Lower lobe of right lung (tissue), 2 donors: ENCODE measurements around the gene TSPAN8. TPM values are rescaled to one million over a fixed set of nuclear protein-coding genes. Genes with fewer than 3 reads are reported as not detected.
"Not testable (repeated sequence)": the region's sequence is repeated elsewhere in the genome, so short reads cannot be mapped to it uniquely, and the experiment has no call there.

ENCODE experiments used
- ATAC-seq, 2 donors: fragments of 200-7000 bp; cut with Tn5 transposase; one replicate each; pipeline ENCODE4 v1.9.1; 2020 to 2022; ENCODE audit warnings: mild to moderate bottlenecking in 2 of 2, moderate library complexity in 2 of 2
- DNase-seq: peaks from one replicate; pipeline ENCODE4 v3.0.0-alpha.2; 2020
- H3K27ac ChIP-seq: fragments of 200-600 bp; one replicate; pipeline ENCODE4 v1.8.0; 2022
- H3K27me3 ChIP-seq: fragments of 200-600 bp; one replicate; pipeline ENCODE4 v1.8.0; 2022; ENCODE audit warnings: low read depth
- H3K36me3 ChIP-seq: fragments of 200-600 bp; one replicate; pipeline ENCODE4 v1.8.0; 2022; ENCODE audit warnings: mild to moderate bottlenecking
- H3K4me1 ChIP-seq: fragments of 200-600 bp; one replicate; pipeline ENCODE4 v1.8.0; 2022
- H3K4me3 ChIP-seq: fragments of 200-600 bp; one replicate; pipeline ENCODE4 v1.8.0; 2022; ENCODE audit warnings: mild to moderate bottlenecking
- H3K9me3 ChIP-seq: fragments of 200-600 bp; one replicate; pipeline ENCODE4 v1.8.0; 2022
- CTCF ChIP-seq: fragments of 200-600 bp; IDR thresholded peaks from one replicate; pipeline ENCODE4 v1.8.0; 2022; ENCODE audit warnings: antibody characterized with exemption, mild to moderate bottlenecking
- intact Hi-C: fragments of 100-400 bp; cut with DNase I; formaldehyde crosslinking; loops from one replicate; pipeline ENCODE4 v1.11.0; 2022
- total RNA-seq: library from RNA; stranded (reverse); fragmentation: NEBNext Ultra II Directional; extraction: Animal tissue kit (Norgen Biotek cat#: 25700); gene quantifications from one replicate; pipeline ENCODE4 v1.2.1, GENCODE V29; 2021
- donor health status: DM: no; HTN: yes; CAD: no; lungs with severe emphysema.

TSPAN8 gene
- total RNA-seq, 1 donor from 2014 or later: 15.3 TPM

DNA sequence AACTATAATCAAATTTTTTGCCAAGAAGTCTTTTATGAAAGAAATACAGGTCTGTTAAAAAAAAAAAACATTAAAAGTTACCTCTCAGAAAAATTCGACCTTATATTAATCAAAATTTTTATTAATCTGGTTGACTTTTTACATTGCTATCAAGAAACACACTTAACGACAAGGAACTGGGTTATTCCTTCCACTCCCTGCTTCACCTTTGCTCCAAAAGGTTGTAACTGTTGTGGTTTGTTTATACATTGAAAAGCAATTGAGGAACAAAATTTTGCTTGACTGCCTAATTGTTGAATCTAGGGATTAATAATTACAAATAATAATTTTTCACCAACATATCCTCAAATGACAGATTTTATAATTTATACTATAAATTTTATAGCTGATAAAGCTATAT lies 28.4 kb downstream of the TSPAN8 start:
- DNase-seq: no peak
- intact Hi-C loops: no loop called here
- no peaks in the 10 kb centered on the region for H3K27me3 ChIP-seq
- no peak overlapping the region for H3K27ac ChIP-seq
- no peak overlapping the region for H3K4me3 ChIP-seq
- no peak for TF ChIP-seq CTCF
- no peaks in the 10 kb centered on the region for H3K9me3 ChIP-seq
- no peak for ATAC-seq
- H3K4me1 ChIP-seq: peaks cover 11% of the 10 kb centered on the region
- no peaks in the 10 kb centered on the region for H3K36me3 ChIP-seq

DNA sequence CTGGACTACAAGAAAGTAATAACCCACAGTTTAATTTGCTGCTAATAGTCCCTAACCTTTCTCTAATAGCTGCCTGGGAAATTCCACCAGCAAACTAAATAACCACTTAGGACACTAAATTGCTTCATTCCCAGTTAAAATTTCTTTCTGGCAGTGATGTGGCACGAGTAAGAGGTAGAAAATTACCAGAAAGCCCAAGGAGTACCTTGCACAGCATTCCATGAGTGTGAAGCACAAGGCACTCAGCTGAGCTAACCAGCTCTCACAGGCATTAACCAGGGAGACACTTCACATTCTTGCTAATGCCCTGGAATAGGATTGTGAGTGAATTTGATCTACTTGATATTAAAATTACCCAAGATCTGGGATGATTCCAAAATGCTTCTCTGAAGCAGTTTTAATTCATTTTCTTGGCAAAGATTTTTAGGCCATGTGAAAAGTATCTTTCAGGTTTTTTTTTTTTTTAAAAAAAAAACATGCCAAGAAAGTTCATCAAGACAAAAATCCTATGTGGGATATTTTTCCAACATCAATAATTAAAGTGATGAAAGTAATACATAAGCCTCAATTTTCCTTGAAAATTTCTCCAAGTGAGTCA lies 29.5 kb downstream of the TSPAN8 start:
- no peaks in the 10 kb centered on the region for H3K27me3 ChIP-seq
- H3K4me1 ChIP-seq: peaks cover 6% of the 10 kb centered on the region
- intact Hi-C loops: no loop called here
- DNase-seq (no peak), ATAC-seq (peak; percentile 95 to 99)
- H3K27ac ChIP-seq: no peak overlapping the region
- TF ChIP-seq CTCF: no peak
- no peaks in the 10 kb centered on the region for H3K36me3 ChIP-seq
- H3K4me3 ChIP-seq: no peak overlapping the region
- H3K9me3 ChIP-seq: no peaks in the 10 kb centered on the region

DNA sequence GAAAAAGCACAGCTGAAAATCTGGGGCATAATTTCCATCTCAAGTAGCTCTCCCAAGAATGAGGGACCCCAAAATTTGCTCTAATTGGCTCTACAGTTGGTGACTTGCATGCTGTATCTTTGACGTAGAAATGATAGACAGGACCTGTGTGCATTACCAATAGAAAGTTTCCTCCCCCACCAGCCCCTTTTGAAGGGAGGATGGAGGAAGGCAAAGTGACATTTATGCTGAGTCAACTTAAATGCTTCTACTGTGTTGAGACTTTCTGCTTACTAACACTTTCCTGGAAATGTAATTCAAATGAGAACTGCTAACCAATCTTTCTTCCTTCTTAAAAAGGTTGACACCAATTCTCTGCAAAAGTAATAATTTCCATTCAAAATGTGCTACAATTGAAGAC lies 31.9 kb downstream of the TSPAN8 start:
- Histone ChIP-seq H3K27ac (no peak overlapping the region), H3K4me1 (peaks cover 6% of the 10 kb centered on the region), H3K27me3 (no peaks in the 10 kb centered on the region), H3K9me3 (no peaks in the 10 kb centered on the region), H3K4me3 (no peak overlapping the region), H3K36me3 (no peaks in the 10 kb centered on the region)
- intact Hi-C loops: no loop called here
- ATAC-seq (no peak), DNase-seq (no peak)
- no peak for TF ChIP-seq CTCF

DNA sequence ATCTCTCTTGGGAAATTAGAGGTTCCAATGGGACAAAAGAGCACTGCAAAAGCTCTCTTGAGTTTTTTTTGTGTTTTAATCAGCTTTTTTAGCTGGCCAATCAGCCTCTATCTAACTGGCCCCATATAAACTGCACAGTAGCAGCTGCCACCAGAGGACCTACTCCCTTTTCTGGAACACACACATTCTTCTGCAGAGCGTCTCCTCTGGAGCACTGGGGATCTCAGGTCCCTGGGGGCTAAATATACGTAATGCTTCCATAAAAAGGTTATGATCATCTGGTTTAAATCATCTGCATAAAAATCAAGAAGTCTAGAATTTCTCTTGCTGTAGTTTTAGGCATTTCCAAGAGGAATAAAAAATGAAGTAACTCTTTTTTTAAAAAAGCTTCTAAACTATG lies 32.3 kb downstream of the TSPAN8 start:
- Histone ChIP-seq H3K36me3 (no peaks in the 10 kb centered on the region), H3K27me3 (no peaks in the 10 kb centered on the region), H3K9me3 (no peaks in the 10 kb centered on the region), H3K27ac (no peak overlapping the region), H3K4me1 (peaks cover 6% of the 10 kb centered on the region), H3K4me3 (no peak overlapping the region)
- TF ChIP-seq CTCF: no peak
- intact Hi-C loops: no loop called here
- DNase-seq: no peak
- no peak for ATAC-seq

DNA sequence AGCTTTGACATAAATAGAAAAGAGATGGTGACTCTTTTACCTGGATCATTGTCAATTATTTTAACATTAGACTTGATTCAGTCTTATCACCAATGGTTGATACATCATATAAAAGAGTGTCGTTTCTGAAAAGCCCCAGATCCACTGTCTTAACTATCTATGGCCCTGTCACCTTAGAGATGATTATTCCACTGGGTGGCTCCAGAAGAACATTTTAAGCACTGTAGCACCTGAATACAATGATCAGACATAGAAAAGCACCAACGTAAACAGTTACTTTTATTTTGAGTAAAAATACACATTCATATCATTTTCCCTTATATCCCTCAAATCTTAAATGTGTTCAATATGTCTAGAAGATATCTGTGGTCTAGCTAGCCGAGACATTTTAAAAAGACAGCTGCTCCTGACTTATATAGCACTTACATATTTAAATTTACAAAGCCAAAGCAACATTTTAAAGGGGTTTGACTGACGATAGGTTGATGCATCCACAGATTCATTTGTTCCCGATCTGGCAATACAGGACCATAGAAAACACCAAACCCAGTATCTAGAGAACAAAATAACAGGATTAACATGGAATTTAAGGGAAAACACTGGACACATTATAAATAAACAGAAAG lies 32.9 kb downstream of the TSPAN8 start:
- H3K4me3 ChIP-seq: no peak overlapping the region
- intact Hi-C loops: no loop called here
- peaks cover 6% of the 10 kb centered on the region for H3K4me1 ChIP-seq
- no peaks in the 10 kb centered on the region for H3K9me3 ChIP-seq
- H3K36me3 ChIP-seq: no peaks in the 10 kb centered on the region
- TF ChIP-seq CTCF: no peak
- ATAC-seq: no peak
- no peak for DNase-seq
- H3K27ac ChIP-seq: no peak overlapping the region
- H3K27me3 ChIP-seq: no peaks in the 10 kb centered on the region

GRCh38 chr12:71113148-71113547 lies 44.7 kb downstream of the TSPAN8 start:
- intact Hi-C loops, H3K4me1 ChIP-seq, H3K27me3 ChIP-seq, DNase-seq, H3K27ac ChIP-seq, H3K9me3 ChIP-seq, H3K4me3 ChIP-seq, ATAC-seq, H3K36me3 ChIP-seq: not testable (repeated sequence)
